IPS-NIHi7 (cell line): Measurements from ENCODE around the gene SYT15B.
"Not testable (repeated sequence)": the region's sequence is repeated elsewhere in the genome, so short reads cannot be mapped to it uniquely, and the experiment has no call there.

ENCODE experiments used
- DNase-seq: peaks from one replicate; pipeline ENCODE4 v3.0.0; 2012; ENCODE audit warnings: mixed read lengths; ENCODE audit errors: extremely low spot score

The SYT15B gene

DNA sequence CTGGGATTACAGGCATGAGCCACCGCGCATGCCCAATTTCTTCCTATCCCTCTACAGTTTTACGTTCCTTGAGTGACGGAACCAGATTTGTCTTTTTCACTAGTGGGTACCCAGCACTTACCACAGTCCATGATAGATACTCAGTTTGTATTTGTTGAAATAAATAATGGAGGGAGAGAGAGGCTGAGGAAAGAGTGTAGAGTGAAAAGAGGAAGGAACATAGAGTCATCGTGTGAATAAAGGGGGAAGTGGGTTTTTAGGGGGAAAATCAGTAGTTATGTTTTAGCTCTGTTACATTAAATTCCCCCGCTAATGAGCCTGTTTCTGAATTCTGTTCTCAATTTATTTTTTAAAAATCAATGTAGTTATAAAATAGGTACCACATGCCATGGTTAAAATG is 37.7 kb downstream of the SYT15B start:
- not testable (repeated sequence) for DNase-seq

DNA sequence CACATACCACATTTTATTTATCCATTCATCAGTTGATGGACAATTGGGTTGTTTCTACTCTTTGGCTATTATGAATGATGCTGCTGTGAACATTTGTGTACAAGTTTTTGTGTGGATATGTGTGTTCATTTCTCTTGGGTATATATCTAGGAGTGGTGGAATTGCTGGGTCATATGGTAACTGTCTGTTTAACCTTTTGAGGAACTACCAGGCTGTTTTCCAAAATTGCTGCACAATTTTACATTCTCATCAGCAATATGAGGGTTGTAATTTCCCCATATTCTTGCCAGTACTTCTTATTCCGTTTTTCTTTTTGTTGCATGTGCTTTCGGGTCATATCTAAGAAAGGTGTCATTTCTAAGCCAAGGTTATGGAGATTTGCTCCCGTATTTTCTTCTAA is 38.3 kb downstream of the SYT15B start:
- not testable (repeated sequence) for DNase-seq

DNA sequence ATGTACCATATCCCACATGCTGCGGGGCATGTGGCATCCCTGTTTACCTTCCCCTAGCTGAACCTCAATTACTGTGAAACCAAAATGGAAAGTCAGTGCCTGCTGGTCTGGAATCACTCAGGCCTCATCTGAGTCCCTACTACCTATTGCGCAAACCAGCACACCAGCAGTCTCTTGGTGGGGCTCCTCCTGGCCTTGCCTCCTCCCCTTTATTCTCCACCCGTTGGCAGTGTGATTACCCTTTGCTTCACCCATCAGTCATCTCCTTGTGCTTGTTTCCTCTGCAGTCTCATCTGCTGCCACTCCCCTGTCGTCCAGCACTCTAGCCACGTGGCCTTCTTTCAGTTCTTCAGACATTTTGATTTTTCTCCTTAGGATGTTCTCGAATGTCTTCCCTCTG is 39.3 kb downstream of the SYT15B start:
- DNase-seq = not testable (repeated sequence)

DNA sequence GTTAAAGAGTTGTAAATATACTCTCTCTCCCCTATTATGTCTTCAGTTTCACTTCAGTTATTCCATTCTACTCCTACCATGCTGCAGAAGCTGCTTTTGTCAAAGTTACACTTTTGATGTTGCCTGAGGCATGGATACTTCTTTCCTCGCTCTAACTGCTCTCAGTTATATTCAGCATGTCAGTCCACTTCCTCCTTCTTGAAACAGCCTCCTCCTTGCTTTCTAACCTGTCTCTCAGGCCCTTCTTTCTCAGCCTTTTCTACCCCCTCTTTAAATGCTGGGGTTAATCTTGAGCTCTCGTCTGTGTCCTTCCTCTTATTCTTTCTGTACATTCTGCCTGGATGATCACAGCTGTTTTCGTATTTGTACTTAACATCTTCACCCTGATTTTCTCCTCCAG is 40.0 kb downstream of the SYT15B start:
- not testable (repeated sequence) for DNase-seq

DNA sequence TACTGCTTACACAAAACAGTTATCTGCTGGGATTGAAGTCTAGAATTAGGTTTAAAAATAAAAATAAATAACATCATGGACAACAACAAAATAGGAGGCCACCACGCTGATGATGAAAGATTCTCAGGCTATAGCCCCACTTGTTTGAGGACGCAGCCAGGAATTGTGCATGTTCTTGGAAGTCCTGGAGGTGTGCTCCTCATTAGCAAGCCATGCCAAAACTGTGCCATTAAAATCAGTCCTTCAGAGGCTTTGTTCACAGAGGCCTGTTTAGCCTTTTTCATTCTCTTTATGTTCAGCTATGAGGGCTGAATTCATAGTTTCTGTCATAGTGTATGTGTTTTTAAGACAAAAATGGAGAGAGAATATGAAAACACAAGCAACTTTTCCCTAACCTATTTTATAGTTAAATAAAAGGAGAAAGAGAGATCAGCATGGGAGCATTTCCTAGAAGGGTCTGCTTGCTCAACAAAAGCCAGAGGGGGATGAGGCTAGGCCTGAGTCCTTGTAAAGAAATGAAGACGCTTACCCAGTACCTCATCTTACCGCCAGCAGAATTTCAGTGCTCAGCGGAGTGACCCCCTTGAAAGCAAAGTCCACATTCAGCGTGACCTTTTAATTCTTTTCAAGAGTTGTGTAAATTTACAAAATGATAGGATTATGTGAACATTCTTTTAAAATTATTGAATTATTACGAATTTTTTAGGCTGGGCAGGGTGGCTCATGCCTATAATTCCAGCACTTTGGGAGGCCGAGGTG is 46.2 kb downstream of the SYT15B start:
- not testable (repeated sequence) for DNase-seq
